Subcutaneous adipose tissue (tissue), 4 donors: ENCODE measurements around the gene TMEM258. TPM values are rescaled to one million over a fixed set of nuclear protein-coding genes. Genes with fewer than 3 reads are reported as not detected.

Experiments used
- total RNA-seq, 4 donors: library from RNA; depleted of rRNA; stranded (reverse); fragments of >200 nt; gene quantifications; one replicate each; pipeline ENCODE4 v1.1.0, GENCODE V29; 2016
- TF ChIP-seq, protein P1 (sequence below): fragments of 450-650 bp; IDR thresholded peaks from one replicate; pipeline ENCODE4 v1.5.1; 2016; ENCODE audit warnings: low read depth, mild to moderate bottlenecking, control low read depth, antibody characterized with exemption, moderate library complexity

TMEM258 gene
- total RNA-seq, 4 donors from 2014 or later: 13.6 to 73.4 (median 44.3) TPM

DNA sequence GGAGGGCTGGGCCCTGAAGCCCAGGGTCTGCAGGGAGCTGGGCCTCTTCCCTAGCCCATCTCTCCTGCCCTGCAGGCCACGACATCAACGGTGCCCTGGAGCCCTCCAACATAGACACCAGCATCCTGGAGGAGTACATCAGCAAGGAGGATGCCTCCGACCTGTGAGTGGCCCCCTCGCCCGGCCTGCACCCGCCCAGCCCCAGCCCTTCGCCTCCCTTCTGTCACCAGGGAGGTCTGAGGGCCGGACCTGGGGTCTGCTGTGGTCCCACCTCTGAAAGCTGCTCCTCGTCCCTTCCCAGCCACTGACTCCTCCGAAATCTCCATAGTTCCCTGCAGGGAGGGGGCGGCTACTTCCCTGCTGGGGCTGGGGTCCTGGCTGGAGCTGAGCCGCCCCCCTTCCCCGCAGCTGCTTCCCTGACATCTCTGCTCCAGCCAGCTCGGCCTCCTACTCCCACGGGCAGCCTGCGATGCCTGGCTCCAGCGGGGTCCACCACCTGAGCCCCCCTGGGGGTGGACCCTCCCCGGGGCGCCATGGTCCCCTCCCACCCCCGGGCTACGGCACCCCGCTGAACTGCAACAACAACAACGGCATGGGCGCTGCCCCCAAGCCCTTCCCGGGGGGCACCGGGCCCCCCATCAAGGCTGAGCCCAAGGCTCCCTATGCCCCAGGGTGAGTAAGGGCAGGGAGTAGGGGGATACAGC is 26.7 kb downstream of the TMEM258 start:
- TF ChIP-seq, protein P1, sequence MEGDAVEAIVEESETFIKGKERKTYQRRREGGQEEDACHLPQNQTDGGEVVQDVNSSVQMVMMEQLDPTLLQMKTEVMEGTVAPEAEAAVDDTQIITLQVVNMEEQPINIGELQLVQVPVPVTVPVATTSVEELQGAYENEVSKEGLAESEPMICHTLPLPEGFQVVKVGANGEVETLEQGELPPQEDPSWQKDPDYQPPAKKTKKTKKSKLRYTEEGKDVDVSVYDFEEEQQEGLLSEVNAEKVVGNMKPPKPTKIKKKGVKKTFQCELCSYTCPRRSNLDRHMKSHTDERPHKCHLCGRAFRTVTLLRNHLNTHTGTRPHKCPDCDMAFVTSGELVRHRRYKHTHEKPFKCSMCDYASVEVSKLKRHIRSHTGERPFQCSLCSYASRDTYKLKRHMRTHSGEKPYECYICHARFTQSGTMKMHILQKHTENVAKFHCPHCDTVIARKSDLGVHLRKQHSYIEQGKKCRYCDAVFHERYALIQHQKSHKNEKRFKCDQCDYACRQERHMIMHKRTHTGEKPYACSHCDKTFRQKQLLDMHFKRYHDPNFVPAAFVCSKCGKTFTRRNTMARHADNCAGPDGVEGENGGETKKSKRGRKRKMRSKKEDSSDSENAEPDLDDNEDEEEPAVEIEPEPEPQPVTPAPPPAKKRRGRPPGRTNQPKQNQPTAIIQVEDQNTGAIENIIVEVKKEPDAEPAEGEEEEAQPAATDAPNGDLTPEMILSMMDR: no peak

DNA sequence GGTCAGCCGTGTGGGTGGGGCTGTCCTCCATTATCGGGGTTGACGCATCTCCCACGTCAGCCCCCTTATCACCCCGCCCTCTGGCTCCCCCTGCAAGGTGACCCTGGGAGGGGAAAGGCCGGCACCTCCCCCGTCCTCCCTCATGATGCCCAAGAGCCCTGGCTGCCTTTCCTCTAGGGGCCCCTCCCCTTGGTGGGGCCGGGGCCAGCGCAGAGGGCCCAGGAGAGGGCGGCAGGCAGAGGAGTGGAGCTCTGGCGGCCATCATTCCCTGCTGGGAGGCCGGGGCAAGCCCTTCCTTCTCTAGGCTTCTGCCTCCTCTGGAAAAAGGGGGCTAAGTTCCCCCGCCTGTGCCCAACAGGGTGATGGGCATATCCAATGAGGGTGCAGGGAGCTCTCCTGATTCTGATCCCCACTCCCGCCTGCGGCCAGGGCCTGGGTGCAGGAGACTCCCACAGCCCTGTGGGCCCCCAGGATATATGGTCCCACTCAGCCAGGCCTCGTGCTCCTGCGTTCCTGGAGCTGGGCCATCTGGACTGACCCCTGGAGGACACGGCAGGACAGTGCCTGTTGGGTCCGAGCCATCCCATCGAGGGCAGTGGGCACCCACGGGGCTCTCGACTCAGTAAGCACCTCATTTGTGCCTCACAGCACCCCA is 27.7 kb downstream of the TMEM258 start:
- TF ChIP-seq, protein P1: no peak

DNA sequence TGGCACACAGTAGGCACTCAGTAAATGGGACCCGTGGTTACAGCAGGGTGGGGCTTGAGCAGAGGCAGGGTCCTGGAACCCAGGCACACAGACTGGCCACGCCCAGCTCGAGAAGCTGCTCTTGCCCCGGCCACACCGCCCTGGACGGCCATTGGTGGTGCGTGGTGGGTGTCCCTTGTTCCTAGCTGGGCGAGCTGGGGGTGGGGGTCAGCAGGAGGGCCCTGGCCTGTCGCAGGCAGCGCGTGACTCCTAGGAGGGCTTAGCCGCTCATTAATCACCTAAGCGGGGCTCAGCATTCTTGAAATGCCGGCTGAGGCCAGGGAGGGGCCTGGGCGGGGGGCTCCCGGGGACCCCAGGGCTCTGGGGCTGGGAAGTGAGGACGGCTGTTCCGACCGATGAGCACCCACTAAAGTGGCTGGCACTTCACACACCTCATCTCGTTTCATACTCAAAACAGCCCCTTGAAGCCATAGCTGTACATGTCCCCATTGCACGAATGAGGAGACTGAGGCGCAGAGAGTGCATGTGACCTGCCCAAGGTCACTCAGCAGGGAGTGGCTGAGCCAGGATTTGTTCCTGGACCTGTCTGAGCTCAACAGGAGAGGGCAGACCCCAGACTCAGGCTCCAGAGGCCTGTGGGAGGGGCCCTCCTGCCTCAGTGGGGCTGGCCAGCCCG is 28.3 kb downstream of the TMEM258 start:
- TF ChIP-seq, protein P1: no peak

DNA sequence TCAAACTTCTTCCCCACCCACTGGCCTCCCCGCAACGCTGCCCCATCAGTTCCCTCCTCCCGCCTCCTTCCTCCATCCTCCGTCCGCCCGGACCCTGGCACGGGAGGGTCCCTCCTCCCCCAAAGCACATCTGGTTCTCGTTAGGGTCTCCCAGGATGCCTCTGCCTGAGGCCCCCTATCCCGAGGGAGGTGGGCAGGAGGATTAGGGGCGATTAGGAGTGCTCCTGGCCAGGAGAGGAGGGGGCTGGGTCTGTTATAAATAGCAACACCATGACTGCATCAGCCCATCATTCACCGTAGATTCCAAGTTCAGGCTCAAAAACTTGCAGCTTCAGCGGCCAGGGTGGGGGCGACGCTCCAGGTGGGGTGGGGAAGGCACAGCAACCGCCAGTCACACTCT is 29.6 kb downstream of the TMEM258 start:
- TF ChIP-seq, protein P1: no peak

DNA sequence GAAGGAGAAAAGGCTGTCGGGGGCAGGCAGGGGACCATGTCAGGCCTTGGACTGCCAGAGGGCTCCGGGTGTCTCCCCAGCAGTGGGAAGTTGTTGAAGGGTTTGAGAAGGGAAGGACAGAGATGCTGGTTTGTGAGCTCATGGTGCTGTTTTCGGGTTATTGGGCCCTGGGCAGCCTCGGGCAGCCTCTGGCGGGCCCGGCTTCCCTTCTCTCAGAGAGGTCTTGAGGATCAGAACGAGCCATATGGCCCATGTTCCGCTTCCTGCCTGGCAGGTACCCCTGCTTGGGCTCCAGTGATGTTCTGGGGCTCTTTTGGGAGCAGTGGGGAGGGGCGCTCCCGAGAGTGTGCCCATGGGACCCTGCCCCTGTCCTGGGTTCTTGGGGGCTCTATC is 30.2 kb downstream of the TMEM258 start:
- TF ChIP-seq, protein P1: no peak

DNA sequence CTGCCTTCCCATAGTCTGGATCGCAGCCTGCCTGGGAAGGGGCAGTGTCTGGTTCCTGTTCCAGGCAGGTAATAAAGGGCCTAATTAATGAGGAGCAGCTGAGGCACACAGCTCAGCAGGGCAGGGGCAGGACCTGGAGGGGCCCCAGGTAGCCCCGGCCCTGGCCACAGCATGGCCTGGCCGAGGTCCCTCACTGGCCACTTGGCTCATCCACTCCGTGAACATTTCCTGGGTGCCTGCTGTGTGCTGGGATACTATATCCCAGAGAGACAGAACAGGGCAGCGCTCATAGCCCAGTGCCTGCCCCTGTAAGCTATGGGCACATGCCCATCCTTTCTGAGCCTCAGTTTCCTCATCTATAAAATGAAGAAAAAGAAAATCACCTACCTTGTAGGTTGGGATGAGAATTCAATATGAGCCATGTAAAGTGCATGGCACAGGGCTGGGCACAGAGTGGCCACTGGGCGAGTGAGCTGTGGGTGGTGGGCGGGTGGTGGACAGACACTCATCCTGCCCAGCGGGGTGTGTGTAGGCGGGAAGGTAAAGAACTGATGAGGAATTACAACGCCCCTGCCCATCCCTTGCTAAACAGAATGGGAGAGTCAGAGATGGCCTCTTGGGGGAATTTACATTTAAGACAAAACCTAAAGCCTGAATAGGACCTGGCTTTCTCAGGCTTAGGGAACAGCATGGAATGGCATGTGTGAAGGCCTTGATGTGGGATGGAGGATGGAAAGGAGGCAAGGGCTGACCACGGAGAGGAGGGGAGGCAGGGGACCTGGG is 30.8 kb downstream of the TMEM258 start:
- TF ChIP-seq, protein P1: no peak

DNA sequence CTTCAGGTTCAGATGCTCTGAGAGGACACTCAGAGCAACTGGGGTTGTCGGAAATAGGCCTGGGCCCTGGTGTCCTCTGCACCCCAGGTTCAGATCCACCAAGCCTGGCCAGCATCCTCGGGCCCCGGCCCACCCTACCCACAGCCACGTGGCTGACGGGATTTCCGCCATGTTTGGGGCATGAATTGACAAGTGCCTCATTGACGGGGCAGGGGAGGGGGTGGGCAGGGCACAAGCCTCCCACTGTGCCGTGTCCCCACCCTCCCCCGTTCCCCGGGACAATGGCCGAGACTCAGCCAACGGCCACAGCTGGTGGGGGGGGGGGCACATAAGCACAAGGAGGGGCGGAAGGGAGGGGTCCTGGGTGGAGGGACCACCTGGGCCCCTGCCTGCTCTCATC is 31.5 kb downstream of the TMEM258 start:
- TF ChIP-seq, protein P1: no peak
